WI38 (cell line): ENCODE data around the gene SYNGR1.

Experiments used
- H3K4me3 ChIP-seq: 2 replicates; pipeline ENCODE4 v1.5.1; 2011; ENCODE audit warnings: low read depth, mild to moderate bottlenecking, control low read depth, low read length
- CTCF ChIP-seq: IDR thresholded peaks from 2 replicates; pipeline ENCODE4 v1.5.1; 2012; ENCODE audit warnings: low read depth, mild to moderate bottlenecking, control low read depth, low read length

Gene SYNGR1

GRCh38 chr22:39423976-39424375 is 74.2 kb downstream of the SYNGR1 start:
- no peak overlapping the region for H3K4me3 ChIP-seq
- TF ChIP-seq CTCF: no peak

GRCh38 chr22:39426380-39427043 is 76.7 kb downstream of the SYNGR1 start:
- no peak for TF ChIP-seq CTCF
- H3K4me3 ChIP-seq: no peak overlapping the region

- TF ChIP-seq CTCF: no peak
- no peak overlapping the region for H3K4me3 ChIP-seq
Measured at GRCh38 chr22:39427751-39428596, 78.2 kb downstream of the SYNGR1 start.

- no peak for TF ChIP-seq CTCF
- no peak overlapping the region for H3K4me3 ChIP-seq
Measured at GRCh38 chr22:39428597-39429071, 78.8 kb downstream of the SYNGR1 start.

- TF ChIP-seq CTCF: no peak
- H3K4me3 ChIP-seq: no peak overlapping the region
Measured at GRCh38 chr22:39429186-39429585, 79.4 kb downstream of the SYNGR1 start.

GRCh38 chr22:39429916-39430575 is 80.3 kb downstream of the SYNGR1 start:
- H3K4me3 ChIP-seq: no peak overlapping the region
- no peak for TF ChIP-seq CTCF
